GM12865 (cell line): ENCODE results near the gene EMID1.

Source experiments
- DNase-seq: peaks from one replicate; pipeline ENCODE4 v3.0.0; 2010; ENCODE audit warnings: low read depth
- H3K4me3 ChIP-seq: 2 replicates; pipeline ENCODE4 v1.5.1; 2011; ENCODE audit warnings: mild to moderate bottlenecking, low read depth, low read length, control low read depth
- CTCF ChIP-seq: IDR thresholded peaks from 2 replicates; pipeline ENCODE4 v1.5.1; 2011; ENCODE audit warnings: low read length, control low read depth, low read depth, inconsistent platforms; ENCODE audit not compliant: insufficient read depth; ENCODE audit errors: missing control alignments

The EMID1 gene

GRCh38 chr22:29269731-29270474, 64.2 kb downstream of the EMID1 start:
- no peak for TF ChIP-seq CTCF
- peak; percentile 24 for DNase-seq
- peak overlapping the region; percentile 97 for H3K4me3 ChIP-seq

GRCh38 chr22:29270475-29271271, 65.0 kb downstream of the EMID1 start:
- peak overlapping the region; percentile 97 for H3K4me3 ChIP-seq
- DNase-seq, result no peak
- no peak for TF ChIP-seq CTCF

GRCh38 chr22:29272624-29273023, 66.9 kb downstream of the EMID1 start:
- TF ChIP-seq CTCF, result no peak
- no peak for DNase-seq
- H3K4me3 ChIP-seq, result no peak overlapping the region

GRCh38 chr22:29275167-29275566, 69.5 kb downstream of the EMID1 start:
- no peak for TF ChIP-seq CTCF
- no peak for DNase-seq
- H3K4me3 ChIP-seq, result no peak overlapping the region

- DNase-seq, result no peak
- TF ChIP-seq CTCF, result no peak
- no peak overlapping the region for H3K4me3 ChIP-seq
Measured at GRCh38 chr22:29275819-29276565, 70.3 kb downstream of the EMID1 start.

GRCh38 chr22:29277927-29278326, 72.2 kb downstream of the EMID1 start:
- no peak for DNase-seq
- TF ChIP-seq CTCF, result no peak
- H3K4me3 ChIP-seq, result no peak overlapping the region
